Measurements from ENCODE around the gene DET1. TPM values are rescaled to one million over a fixed set of nuclear protein-coding genes. Genes with fewer than 3 reads are reported as not detected.

The DET1 gene
- total and polyA plus RNA-seq, 11 donors, result 3.2 to 12.4 (median 7.2) TPM

- no peak for ATAC-seq
These were observed 78.4 kb downstream of the DET1 start for GRCh38 chr15:88467935-88468528.

GRCh38 chr15:88467073-88467934, 79.2 kb downstream of the DET1 start, which contains the start of the genes MRPL46 and MRPS11:
Gene MRPL46, minus strand, starts transcription at chr15:88467388. Its CDS starts 11 bp downstream, at chr15:88467377.
Gene MRPS11, plus strand, starts transcription at chr15:88467708. Its CDS starts 10 bp downstream, at chr15:88467718.
- H3K36me3 ChIP-seq, result peaks cover 0 to 54% (median 46%) of the 10 kb centered on the region in 9 donors
- peak within 1 kb of the TSS; percentile 65 to 99 (median 83) for H3K4me3 ChIP-seq
- no peaks in the 10 kb centered on the region for H3K27me3 ChIP-seq
- intact Hi-C loops (cut with DNase I), result loop anchor here in 1 of 10 donors (2.0 to 5.0 kb wide), 2 partner anchors 79 to 155 kb away; partner anchors contain the start of genes AEN and DET1
- peak; percentile 90 to 97 (median 96) for ATAC-seq
- peak within 1 kb of the TSS; percentile 87 to 98 (median 93) for H3K27ac ChIP-seq
- 0% methylated on average over 34 to 55 of the region's 55 CpGs for WGBS, 4 donors
- no peaks in the 10 kb centered on the region for H3K9me3 ChIP-seq
- DNase-seq, result peak; percentile 91 to 94 (median 92)
- TF ChIP-seq POLR2A (IDR thresholded peaks at IDR 0.05) (peak in 1 of 2 donors; percentile 23), CTCF (IDR thresholded peaks at IDR 0.05) (no peak)
- H3K4me1 ChIP-seq, result peaks cover 6 to 45% (median 30%) of the 10 kb centered on the region in 12 donors

More at GRCh38 chr15:88467935-88468528, 78.4 kb downstream of the DET1 start:
- intact Hi-C loops (cut with DNase I), result loop anchor here in 1 of 10 donors (2.0 to 5.0 kb wide), 2 partner anchors 79 to 154 kb away; partner anchors contain the start of genes AEN and DET1
- 1 to 6% (median 2%) methylated on average over 16 to 17 of the region's 17 CpGs for WGBS, 4 donors
- Histone ChIP-seq H3K9me3 (no peaks in the 10 kb centered on the region), H3K4me1 (peaks cover 6 to 43% (median 29%) of the 10 kb centered on the region in 12 donors), H3K27ac (peak overlapping the region; percentile 87 to 98 (median 93)), H3K36me3 (peaks cover 0 to 54% (median 46%) of the 10 kb centered on the region in 9 donors), H3K4me3 (peak overlapping the region; percentile 65 to 99 (median 83)), H3K27me3 (no peaks in the 10 kb centered on the region)
- no peak for DNase-seq
- TF ChIP-seq POLR2A (IDR thresholded peaks at IDR 0.05), result no peak

- no peak for TF ChIP-seq CTCF (IDR thresholded peaks at IDR 0.05)
- no peak for TF ChIP-seq POLR2A (IDR thresholded peaks at IDR 0.05)
- DNase-seq (no peak), ATAC-seq (no peak)
- Histone ChIP-seq H3K27me3 (no peaks in the 10 kb centered on the region), H3K9me3 (no peaks in the 10 kb centered on the region), H3K4me1 (peaks cover 6 to 45% (median 30%) of the 10 kb centered on the region in 12 donors), H3K36me3 (peaks cover 0 to 60% (median 52%) of the 10 kb centered on the region in 9 donors), H3K4me3 (peak overlapping the region in 5 of 12 donors; percentile 65 to 99 (median 78)), H3K27ac (peak overlapping the region in 1 of 12 donors; percentile 92)
- intact Hi-C loops (cut with DNase I), result loop anchor here in 1 of 10 donors (2.0 to 5.0 kb wide), 2 partner anchors 81 to 157 kb away; partner anchors contain the start of genes AEN and DET1
- WGBS, 4 donors, result 93 to 96% (median 95%) methylated on average over 4 of the region's 4 CpGs
These were observed 80.8 kb downstream of the DET1 start for GRCh38 chr15:88465633-88466224.

GRCh38 chr15:88463870-88464532, 82.5 kb downstream of the DET1 start:
- intact Hi-C loops (cut with DNase I), result no loop called here
- Histone ChIP-seq H3K36me3 (peaks cover 0 to 66% (median 64%) of the 10 kb centered on the region in 9 donors), H3K27me3 (no peaks in the 10 kb centered on the region), H3K9me3 (no peaks in the 10 kb centered on the region), H3K4me1 (peaks cover 6 to 38% (median 26%) of the 10 kb centered on the region in 12 donors), H3K27ac (peak overlapping the region in 7 of 12 donors; percentile 13 to 75 (median 55)), H3K4me3 (no peak overlapping the region)
- WGBS, 4 donors, result 40 to 50% (median 47%) methylated on average over 2 of the region's 2 CpGs
- peak; percentile 17 to 57 (median 50) for ATAC-seq
- TF ChIP-seq POLR2A (IDR thresholded peaks at IDR 0.05), result no peak
- no peak for TF ChIP-seq CTCF (IDR thresholded peaks at IDR 0.05)
- no peak for DNase-seq

Data from heart left ventricle (tissue), 16 donors.